Inferior parietal cortex (tissue), 1 donor: Measurements from ENCODE around the gene BMERB1.
"Not testable (repeated sequence)": the region's sequence is repeated elsewhere in the genome, so short reads cannot be mapped to it uniquely, and the experiment has no call there.

Source experiments
- DNase-seq: peaks from one replicate; pipeline ENCODE4 v3.0.0-alpha.2; 2016; ENCODE audit errors: extremely low spot score

Gene BMERB1

GRCh38 chr16:15593235-15593634, 158.8 kb downstream of the BMERB1 start:
- DNase-seq: no peak

DNA sequence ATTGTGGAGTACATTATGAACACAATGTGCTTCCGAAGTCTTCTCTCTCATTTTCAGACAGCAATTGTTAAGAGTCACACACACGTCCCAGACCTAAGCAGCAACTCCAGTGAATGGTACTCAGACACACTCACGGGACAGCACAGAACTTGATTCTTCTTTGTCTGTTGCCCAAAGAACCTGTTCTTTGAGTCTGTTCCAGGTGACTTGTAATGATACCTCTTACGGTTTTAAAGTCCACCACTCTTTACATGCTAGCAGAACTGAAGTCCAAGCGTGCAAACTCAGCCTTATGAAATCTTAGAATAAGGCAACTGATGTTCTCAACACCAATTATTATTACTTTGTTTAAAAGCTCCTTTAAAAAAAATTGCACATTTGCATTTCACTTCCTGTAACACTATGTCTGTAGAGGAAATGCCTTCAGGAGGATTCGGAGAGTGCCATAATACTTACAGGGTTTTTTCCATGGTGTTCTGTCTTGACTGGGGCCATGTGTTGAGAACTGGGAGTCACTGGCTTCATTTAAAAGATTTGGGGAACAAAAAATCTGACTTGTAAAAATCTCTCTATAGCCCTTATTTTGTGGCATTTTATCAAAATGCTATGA, 160.4 kb downstream of the BMERB1 start:
- DNase-seq: no peak

- no peak for DNase-seq
Measured at GRCh38 chr16:15597135-15597534, 162.7 kb downstream of the BMERB1 start.

DNA sequence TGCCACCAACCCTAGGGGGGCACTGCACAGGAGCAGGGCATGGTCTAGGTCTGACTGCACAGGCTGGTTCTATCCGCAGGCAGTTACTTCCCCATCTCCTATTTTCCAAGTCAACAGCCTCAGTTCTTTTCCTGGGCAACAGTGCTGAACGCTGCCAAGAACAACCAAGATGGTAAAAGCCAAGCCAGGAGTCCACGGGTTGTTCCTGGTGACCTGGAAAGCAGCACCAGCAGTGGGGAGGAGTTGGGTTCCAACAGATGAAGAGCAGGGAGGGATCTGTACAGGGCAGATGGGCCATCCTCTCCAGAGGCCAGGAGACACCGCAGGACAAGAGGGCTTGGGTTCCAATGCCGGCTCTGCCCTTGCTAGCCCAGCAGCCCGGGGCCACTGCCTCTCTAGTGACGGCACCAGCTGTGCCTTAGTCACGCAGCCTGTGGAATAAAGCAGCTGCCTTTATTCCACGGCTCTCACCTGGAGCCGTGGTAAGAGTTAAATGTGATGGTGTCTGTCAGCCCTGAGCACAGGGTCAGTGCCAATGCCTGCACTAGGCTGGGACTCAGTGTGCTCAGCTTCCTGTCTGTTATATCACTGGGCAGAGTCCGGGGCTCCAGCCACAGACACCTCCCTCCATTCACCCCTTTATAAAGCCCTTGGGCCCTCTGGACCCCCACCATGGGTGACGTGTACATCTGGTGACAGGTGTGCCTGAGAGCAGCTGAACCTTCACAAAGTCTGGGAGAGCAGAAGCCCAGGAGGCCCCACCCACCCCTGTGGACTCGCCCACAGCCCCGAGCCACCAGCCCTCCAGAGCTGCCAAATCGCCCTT, 163.6 kb downstream of the BMERB1 start:
- DNase-seq: no peak

DNA sequence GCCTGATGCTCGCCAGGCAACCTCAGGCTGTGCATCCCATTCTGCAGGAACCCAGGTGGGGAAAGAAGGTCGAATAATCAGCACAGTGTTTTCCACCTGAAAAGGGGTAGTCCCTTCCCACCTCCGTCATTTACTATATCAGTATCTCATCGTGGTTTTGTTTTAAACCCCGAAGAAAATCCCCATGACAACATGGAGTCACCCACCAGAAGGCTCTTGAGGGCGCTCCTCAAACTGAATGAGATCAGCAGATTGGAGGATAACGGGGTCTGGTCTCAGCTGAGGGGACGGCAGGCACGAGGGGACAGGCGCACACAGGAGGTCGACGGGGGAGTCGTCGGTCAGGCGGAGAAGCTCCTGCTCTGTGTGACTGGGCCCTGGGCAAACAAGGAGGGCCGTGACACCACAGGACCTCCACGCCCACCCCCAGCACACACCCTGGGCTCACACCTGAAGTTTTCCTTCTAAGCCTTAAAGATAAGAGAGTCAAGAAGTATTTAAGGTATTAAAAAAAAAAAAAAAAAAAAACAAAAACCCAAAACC, 164.3 kb downstream of the BMERB1 start:
- DNase-seq: no peak

DNA sequence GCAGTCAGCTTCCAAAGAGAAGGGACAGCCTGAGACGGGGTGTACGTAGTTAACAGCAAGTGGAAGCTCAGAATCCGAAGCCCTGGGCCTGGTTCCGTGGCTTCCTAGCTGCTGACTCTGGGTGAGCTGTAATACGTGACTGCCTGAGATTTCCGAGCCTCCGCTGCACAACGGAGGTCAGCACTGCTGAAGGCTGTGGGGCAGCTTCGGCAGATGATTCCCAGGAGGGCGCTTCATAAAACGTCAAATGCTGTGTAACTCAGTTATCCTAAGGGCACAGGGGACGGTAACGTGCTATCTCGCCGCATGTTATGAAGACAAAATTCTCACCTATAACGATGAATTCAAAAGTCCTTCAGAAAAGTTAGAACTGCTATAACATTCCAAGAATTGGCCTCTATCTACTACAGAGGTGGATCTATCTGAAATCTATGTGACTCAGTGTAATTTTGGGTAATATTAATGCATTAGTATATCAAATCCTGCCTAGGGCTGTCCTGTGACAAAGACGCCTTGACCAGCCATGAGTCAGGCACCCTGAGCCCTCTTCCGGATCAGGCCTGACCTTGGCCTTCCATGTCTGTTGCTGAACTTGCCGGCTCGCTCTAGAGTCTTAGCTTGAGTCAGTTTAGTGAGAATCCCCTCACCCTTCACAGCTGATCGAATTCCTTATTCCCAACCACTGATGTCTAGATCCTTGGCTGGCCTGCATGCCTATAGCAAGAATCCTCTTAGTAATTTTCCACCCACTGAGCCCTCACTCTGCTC, 165.1 kb downstream of the BMERB1 start:
- no peak for DNase-seq

DNA sequence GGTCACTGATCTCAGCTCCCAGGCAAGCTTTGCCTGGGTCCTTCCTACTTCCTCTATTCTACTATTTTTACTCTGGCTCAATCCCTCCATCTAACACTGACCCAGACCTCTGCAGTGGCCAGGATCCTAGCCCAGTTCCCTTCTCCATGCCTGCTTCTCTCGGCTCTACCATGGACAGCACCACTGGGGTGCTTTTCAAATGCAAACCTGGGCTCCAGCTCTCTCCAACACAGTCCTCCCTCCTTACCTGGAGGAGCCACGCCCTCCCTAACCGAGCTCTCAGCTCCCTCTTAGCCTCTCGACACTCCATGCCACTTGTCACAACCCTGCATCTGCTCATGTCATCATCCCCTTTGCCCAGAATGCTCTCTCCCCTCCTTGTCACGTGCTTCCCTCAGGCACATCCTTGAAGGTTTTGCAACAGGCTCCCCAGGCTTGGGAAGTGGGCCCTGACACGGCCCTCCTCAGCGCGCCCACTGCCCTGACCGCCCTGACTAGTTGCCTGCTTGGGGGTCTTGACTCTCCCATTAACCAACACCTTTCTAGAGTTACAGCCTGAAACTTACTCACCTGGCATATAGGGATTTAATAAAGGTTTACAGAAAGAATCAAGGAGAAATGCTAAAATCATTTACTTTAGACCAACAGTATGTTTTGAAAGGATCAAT, 167.0 kb downstream of the BMERB1 start:
- no peak for DNase-seq

GRCh38 chr16:15602285-15603044, 168.1 kb downstream of the BMERB1 start:
- DNase-seq: no peak

GRCh38 chr16:15604460-15605440, 170.4 kb downstream of the BMERB1 start:
- DNase-seq: peak; percentile 45

- no peak for DNase-seq
Measured at GRCh38 chr16:15605839-15606517, 171.6 kb downstream of the BMERB1 start.

- DNase-seq: no peak
Measured at GRCh38 chr16:15606518-15607220, 172.3 kb downstream of the BMERB1 start.

- not testable (repeated sequence) for DNase-seq
Measured at GRCh38 chr16:15607221-15607699, 172.9 kb downstream of the BMERB1 start.

- no peak for DNase-seq
Measured at GRCh38 chr16:15607700-15608396, 173.5 kb downstream of the BMERB1 start.

- no peak for DNase-seq
Measured at GRCh38 chr16:15608398-15609285, 174.3 kb downstream of the BMERB1 start.

DNA sequence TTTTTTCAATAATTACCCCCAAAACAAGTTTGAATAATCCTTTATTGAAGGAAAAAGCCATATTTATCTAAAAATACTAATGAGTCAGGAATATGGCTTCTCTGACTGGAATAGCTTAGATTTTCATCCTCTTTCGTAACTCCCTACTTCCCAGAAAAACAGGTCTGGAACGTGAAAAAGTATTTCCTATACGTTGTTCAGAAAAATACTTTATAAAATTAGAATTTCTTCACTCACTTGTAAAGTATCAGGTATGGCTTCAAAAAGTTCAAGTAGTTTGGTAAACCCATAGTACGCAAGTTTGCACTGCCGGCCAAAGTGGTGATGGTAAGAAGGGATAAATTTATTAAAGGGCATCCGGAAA, 174.9 kb downstream of the BMERB1 start:
- DNase-seq: no peak

DNA sequence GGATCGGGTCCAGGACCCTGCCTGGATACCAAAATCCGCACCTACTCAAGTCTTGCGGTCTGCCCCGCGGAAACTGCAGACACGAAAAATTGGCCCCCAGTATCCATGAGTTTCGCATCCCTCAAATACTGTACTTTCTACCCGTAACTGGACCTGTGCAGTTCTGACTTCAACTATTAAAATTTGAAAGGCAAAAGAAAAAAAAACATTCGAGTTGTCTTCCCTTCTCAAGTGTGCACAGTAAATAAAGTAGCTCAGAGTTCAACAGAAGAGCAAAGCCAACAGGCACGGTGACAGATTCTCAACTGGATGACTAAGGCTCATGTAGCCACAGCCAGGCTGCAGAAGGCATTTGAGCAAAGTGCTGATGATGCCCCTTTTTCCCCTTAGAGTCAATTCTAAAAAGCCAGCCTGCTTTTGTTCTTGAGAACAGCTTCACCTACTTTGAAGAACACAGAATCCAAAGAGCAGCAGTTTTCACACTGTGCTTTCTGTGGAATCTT, 176.0 kb downstream of the BMERB1 start:
- no peak for DNase-seq

DNA sequence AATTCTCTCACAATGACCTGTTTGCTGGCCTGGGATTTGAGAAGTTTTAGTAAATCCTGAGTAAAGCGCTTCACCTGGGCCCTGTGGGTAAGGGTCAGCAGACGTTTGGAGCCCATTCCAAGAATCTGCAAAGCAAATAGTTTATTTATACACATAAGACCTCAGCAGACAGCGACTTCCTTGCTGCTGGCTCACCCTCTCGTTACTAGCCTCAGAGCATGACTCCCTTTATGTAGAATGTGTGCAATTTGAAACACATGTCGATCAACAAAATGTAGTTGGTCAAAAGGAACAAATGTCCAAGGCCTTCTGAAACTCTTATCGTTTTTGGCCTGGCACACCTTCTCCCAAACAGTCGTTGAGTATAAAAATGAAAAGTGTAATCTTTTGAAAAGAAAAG, 177.2 kb downstream of the BMERB1 start:
- no peak for DNase-seq
